ENCODE results near the gene ADGRF1.

The ADGRF1 gene

DNA sequence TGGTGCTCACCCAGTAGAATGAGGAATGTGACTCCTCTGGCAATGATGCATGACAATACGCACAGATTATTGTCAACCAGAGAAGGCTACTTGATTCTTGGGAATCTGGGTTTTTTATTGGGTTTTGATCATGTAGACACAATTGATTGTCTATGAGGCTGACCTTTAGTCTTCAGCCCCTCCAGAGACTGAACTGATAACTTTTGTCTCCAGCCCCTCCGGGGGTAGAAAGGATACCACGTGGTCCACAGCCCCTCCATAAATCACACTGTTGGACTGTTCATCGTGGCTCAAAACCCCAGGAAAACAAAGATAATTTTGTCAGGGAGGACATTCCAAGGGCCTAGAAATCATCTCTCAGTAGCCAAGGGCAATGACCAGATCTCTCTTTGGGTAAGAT is 62.9 kb downstream of the ADGRF1 start:
- no peak for DNase-seq (ENCODE audit: low read depth)

DNA sequence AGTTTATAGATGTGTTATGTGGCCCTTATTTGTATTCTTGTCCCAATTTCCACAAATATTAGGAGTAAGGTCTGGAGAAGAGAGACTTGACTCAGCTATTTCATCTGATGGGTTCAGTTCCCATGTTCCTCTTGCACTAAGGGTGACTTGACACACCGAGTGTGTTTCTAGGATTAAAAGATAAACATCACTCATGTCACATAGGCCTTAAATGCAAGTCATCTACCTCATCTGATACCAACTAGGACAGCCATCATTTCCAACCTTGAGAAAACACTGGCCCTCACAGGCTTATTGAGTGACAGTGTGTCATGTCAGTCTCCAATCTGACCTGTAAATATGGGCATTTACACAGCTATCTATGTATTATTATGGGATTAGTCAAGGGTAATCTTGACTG is 67.3 kb downstream of the ADGRF1 start:
- no peak for DNase-seq (ENCODE audit: low read depth)

- DNase-seq (ENCODE audit: low read depth) = no peak
Observed at GRCh38 chr6:46973029-46973428, 69.1 kb downstream of the ADGRF1 start.

DNA sequence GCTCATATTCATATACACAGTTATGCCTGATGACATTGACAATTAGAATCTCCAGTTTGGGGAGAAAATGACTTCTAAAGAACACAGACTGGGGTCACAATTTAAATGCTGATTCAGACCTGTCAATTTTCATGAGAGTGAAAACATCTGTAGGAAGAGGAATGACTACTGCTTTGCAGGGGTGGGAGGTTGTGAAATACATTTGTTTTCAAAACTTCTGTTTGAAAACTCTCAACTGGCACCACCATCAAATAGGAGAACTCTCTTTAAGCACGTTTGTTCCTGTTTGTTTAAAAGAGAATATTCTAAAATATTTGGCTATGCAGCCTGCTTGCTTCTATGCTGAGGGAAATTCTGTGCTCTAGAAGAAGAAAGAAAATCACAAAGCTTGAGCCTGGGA is 69.6 kb downstream of the ADGRF1 start:
- DNase-seq (ENCODE audit: low read depth) = no peak

GRCh38 chr6:46969206-46969605 is 72.9 kb downstream of the ADGRF1 start:
- DNase-seq (ENCODE audit: low read depth) = no peak

- DNase-seq (ENCODE audit: low read depth) = no peak
Observed at GRCh38 chr6:46967826-46968349, 74.2 kb downstream of the ADGRF1 start.

DNA sequence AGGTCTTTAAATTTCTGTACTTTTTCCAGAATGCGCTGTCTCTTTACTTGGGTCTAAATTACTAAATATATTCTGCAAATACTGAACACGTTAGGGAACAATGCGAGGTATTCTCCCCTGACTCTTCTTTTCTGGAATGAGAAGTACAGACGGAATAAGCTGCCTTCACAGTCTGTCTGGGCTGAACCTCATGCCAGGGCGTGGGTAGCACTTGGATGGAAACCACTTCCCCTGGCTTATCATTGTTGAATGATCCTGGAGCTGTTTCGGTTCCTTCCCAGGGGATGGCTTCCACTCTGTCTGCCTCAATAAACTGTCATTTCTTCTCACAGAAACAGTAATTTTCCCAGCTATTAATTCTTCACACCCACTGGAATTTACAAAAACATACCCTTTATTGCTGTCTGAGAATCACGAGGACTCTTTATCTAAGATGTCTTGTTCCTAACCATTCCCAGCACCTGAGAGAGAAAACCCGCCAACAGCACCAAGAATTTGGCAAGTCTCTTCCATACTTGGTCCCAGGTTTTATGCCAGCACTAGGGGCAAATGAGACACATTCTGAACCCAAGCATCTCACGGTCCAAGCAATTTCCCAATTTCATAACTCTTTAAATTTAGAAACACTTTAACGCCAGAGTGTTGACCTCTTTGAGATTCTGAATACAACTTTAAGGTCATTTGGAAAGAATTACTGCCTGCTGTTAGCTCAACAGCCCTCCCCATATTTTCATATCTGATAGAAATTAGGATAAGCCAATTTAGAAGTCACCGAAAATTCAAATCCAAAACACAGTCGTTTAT is 77.2 kb downstream of the ADGRF1 start:
- DNase-seq (ENCODE audit: low read depth) = no peak

GRCh38 chr6:46963626-46964025 is 78.5 kb downstream of the ADGRF1 start:
- no peak for DNase-seq (ENCODE audit: low read depth)

- no peak for DNase-seq (ENCODE audit: low read depth)
Observed at GRCh38 chr6:46963039-46963438, 79.1 kb downstream of the ADGRF1 start.

DNA sequence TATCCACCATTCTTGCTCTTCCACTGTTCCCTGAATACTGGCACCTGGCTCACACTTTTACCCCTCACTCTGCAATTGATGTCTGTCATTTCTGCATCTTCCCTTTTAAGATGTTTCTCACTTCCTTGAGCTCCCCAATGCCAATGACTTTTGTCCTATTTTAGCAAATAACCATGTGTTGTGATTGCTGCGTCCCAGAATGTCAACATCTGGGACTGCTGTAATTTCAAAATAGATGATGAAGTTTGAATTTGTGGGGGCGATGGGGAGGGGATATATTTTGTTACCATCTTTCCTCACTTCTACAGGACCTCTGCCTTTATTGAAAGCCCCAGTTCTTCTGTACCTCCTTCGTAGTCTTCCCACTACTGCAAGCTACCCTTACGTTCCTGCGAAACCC is 80.4 kb downstream of the ADGRF1 start:
- no peak for DNase-seq (ENCODE audit: low read depth)

DNA sequence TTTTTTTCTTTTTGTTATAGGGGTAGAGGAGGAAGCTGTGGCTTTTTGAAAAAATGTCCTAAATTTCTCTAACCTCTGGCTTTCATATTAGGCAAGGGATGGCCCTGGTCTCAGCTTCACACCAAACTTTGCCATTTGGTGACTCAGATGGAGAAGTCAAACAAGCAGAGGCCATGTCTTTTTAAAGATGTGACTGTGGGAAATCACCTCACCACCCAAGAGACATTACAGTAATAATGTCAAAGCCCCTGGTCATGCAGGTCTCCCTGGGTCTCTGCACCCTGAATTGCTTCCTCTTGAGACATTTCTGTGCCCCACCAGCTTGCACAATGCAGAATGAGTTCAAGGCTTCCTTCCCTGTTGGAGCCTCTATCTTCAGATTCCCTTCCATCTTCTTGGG is 80.9 kb downstream of the ADGRF1 start:
- no peak for DNase-seq (ENCODE audit: low read depth)

DNA sequence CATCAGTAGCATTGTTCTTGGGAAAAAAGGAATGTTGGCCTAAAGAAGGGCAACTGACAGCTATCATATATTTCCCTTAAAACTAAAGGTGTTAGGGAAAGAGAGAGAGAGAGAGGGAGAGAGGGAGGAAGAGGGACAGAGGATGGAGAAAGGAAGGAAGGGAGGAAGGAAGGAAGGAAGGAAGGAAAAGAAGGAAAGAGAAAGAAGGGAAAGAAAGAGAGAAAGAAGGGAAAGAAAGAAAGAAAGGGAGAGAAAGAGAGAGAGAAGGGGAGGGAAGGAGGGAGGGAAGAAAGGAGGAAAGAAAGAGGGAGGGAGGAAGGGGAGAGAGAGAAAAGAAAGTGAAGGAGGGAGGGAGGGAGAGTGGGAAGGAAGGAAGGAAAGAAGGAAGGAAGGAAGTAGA is 82.7 kb downstream of the ADGRF1 start:
- no peak for DNase-seq (ENCODE audit: low read depth)

- DNase-seq (ENCODE audit: low read depth) = no peak
Observed at GRCh38 chr6:46956409-46956808, 85.7 kb downstream of the ADGRF1 start.

DNA sequence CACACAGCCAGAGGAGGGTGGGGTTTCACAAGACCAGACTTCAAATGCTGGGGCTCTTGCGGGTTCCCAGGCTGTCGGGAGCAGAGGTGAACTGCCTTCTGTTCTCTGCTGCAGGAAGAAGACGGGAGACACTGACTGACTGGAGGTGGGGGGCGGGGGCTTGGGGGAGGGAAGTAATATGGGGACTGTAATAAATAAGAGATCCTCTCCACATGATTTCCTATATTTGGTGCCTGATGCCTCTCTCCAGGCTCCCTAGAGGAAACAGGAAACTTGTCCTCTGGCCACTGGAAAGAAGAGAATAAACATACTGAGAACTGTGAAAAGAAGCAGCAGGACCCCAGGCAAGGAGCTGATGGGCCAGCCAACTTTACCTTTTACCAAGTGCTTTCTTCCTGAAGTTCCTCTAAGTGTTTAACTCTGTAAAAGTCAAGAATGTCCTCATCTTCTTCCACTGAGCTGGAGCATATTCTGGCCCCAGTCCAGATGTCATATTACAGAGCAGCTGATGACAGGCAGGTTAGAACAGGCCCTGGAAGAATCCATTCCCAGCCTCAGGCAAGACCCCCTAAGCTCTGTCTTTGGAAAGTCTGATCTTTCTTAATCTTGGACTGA is 87.2 kb downstream of the ADGRF1 start:
- DNase-seq (ENCODE audit: low read depth) = no peak

GRCh38 chr6:46953921-46954320 is 88.2 kb downstream of the ADGRF1 start:
- DNase-seq (ENCODE audit: low read depth) = no peak

DNA sequence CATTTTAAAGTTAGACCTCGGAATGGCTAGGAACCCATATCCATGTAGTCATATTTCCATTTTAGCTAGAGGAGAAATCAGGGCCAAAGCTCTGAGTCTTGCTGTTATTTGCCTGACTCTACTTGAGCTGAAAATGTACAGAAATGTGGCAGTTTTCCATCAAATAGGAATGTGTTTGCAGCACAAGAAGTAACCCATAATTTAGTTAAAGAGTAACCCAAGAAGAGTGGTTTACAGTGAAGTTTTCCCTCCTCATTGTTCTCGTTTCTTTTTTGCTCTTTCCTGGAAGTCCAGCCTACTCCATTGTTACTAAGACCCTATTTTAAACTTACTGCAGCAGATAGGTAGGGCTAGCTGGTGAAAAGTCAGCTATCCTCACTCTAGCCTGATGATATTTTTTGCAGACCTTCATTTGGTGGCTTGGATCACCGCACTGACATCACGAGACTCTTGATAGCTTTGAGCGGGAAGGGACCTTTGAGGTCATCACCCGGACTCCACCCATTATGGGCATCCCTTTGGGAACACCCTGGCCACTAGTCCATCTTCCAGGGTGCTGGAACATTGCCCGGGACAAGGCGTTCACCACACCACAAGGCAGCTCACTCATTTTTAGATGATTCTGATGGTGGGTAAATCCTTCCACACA is 92.4 kb downstream of the ADGRF1 start:
- DNase-seq (ENCODE audit: low read depth) = no peak

GRCh38 chr6:46948699-46949098 is 93.4 kb downstream of the ADGRF1 start:
- no peak for DNase-seq (ENCODE audit: low read depth)

All from activated T-helper 1 cell treated with Interleukin-2 at 50 U/mL for 16 hours (primary cell).